Stimulated activated CD8-positive, alpha-beta memory T cell treated with anti-CD3 and anti-CD28 coated beads, Interleukin-15, amount 100 ng/mL, for 24 hours (primary cell): ENCODE results near the gene FGGY.
"Not testable (repeated sequence)": the region's sequence is repeated elsewhere in the genome, so short reads cannot be mapped to it uniquely, and the experiment has no call there.

ENCODE experiments used
- DNase-seq: peaks from one replicate; pipeline ENCODE4 v3.0.0-alpha.2; 2020; ENCODE audit warnings: low read depth

FGGY gene

DNA sequence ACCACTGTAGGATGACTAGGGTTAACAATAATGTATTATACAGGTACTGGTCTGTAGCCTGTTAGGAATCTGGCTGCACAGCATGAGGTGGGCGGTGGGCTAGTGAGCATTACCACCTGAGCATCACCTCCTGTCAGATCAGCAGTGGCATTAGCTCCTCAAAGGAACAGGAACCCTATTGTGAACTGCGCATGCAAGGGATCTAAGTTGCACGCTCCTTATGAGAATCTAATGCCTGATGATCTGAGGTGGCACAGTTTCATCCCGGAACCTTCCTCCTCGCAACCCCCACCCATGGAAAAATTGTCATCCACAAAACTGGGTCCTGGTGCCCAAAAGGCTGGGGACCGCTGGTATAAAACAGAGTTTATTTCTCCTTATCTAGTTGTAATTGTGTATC is 147.6 kb downstream of the FGGY start:
- no peak for DNase-seq

DNA sequence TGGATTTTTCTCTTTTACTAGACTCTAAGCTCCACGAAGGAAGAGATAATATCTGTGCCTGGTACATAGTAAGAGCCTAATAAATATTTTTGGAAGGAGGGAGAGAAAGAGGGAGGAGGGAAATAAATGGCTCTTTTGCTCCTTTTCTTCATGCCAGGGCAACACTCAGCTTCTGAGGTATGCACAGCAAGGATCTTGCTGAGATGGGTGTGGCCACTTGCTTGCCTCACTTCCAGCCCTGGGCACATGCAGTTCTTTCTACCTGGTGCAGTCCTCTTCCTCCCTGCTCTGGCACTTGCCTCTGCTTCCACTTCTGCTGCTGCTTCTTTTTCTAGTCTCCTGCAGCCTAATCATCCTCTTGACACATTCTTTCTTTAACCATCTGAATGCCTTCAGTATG is 148.1 kb downstream of the FGGY start:
- DNase-seq = no peak

DNA sequence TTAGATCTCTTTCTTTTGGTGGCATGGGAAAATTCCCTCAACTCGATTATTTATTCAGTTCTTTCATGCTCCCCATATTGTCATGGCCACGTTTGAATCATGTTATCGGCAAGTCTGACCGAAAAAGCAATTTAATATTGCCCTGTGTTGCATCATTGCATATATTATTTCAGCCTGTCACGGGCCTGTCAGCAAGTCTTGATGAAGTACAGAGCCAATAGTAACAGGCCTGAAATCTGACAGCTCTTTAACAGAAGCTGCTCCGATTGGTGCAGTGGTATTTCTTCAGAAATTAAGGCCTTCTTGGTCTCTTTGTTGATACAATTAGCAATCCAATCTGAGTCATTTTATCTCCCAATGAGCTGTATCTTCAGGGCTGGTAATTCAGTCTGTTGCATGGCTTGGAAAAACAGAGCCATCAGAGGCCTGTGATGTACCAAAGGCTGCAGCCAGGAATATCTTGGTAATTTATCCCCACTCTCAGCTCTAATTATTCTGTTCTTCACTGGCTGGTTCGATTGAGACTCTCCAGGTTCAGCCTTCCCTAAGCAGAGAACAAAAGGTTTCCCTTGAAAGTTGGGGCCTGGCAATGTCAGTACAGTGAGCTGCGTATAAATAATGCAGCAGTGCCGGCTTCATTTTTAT is 149.5 kb downstream of the FGGY start:
- DNase-seq = no peak

- DNase-seq = no peak
These were observed 155.1 kb downstream of the FGGY start for GRCh38 chr1:59452026-59452425.

DNA sequence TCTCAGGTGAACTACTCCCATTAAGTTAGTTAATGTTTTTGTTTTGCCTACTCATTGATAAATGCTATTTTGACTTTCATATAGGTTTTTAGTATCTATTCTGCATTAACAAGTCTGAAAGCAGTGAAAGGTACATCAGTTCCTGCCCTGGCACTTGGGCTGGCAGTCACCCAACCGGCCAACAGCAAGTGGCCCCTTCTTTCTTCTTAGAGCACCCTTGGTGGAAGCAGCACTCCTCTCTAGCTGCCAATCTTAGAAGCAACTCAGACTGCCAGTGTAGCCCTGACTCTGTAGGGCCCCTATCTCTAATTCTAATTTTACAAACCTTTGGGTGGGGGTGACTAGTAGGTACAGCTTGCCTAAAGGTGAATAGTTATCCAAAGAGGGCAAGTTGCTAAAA is 155.7 kb downstream of the FGGY start:
- DNase-seq = no peak

GRCh38 chr1:59453297-59453968 is 156.5 kb downstream of the FGGY start:
- DNase-seq = no peak

DNA sequence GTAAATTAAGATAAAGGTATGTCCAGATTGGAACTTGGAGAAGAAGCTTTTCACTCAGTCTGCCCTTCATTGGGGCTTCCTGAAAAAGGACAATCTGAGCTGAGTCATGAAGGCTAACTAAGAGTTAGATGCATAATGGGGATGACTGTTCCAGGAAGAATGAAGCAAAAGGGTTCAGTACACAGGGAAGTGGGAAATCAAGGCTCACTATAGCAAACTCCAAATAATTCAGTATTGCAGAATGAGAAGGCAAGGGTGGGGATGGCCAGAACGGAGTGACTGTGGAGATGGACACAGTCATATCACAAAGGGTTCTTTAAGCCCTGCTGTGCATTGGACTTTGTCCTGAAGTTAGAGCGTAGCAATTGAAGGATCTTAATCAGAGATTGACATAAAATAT is 158.3 kb downstream of the FGGY start:
- no peak for DNase-seq

DNA sequence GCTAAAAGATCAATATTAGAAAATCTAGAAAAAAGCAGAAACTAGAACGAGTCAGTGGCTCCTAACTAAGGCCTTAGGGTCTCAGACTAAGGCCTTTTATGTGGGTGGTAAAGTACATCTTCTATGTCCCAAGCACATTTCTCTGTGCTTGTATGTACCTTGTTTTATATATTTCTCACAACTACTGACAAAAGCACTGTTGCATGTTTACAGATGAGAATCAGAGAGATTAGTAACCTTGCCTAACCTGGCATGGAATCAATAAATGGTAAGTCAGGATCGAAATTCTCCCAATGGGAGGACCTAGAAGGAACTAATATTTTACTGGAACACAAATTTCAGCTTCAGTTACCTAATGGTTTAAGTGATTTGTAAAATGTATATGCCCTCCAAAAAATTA is 160.9 kb downstream of the FGGY start:
- DNase-seq = no peak

GRCh38 chr1:59458884-59459283 is 162.0 kb downstream of the FGGY start:
- no peak for DNase-seq

- DNase-seq = not testable (repeated sequence)
These were observed 166.0 kb downstream of the FGGY start for GRCh38 chr1:59462942-59463341.

- not testable (repeated sequence) for DNase-seq
These were observed 168.6 kb downstream of the FGGY start for GRCh38 chr1:59465478-59465877.

DNA sequence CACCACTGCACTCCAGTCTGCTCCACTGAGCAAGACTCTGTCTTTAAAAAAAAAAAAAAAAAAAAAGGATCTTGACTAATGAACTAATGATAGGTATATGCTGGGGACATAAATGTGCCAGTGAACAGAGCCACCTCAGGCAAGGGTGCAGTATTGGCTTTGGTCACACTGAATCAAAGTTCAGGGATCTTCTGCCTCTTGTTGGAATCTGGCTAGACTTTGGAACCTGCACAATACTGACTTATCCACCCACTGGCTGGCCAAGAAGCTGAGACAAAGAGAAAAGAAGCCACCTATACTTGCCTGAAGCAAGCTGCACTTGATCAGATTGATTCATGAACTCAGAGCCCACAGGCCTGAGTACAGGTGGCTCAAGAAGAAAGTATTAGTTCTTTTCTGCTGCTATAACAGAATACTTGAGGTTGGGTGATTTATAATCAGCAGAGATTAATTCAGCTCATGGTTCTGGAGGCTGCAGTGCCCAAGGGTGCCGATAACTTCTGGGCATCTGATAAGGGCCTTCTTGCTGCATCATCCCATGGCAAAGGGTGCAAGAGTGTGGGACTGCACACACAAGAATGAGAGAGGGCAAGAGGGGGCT is 172.0 kb downstream of the FGGY start:
- no peak for DNase-seq

GRCh38 chr1:59471991-59472570 is 175.2 kb downstream of the FGGY start:
- DNase-seq = not testable (repeated sequence)

DNA sequence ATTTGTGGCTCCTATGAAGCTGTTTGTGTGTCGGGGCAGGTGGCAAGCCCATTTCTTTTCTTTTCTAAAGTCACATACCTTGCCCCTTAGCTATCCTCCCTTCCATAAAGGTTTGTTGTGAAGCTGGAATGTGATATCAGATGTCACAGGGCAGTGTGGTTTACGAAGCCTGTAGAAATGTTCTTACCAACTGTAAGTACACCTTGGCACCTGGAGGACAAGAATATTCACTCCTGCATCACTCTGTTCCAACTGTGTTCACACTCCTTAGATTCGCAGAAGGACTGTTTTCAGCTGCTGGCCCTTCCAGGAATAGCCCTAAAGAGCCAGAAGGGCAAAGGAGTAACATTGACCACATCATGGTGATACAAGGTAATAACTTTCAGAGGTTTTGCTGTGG is 176.9 kb downstream of the FGGY start:
- DNase-seq = no peak

DNA sequence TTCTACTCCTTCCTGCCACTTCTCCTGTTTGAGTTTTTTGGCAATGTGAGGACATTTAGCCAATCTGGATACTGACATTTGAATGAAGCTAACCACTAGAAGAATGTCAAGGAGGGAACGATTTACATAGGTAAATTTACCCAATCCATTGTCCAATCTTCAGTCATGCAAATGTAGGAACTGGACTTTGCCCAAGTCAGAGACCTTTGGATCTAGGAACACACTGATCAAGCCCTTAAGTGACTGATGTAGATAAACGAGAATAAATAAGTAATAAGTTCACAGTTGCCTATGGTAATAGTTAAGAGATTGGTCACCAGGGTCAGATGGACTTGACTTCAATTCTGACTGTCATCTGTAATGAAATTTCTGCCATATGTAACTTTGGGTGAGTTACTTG is 177.6 kb downstream of the FGGY start:
- DNase-seq = no peak

- DNase-seq = no peak
These were observed 178.8 kb downstream of the FGGY start for GRCh38 chr1:59475737-59476136.

- no peak for DNase-seq
These were observed 180.4 kb downstream of the FGGY start for GRCh38 chr1:59477286-59477685.

- DNase-seq = no peak
These were observed 181.0 kb downstream of the FGGY start for GRCh38 chr1:59477867-59478266.

DNA sequence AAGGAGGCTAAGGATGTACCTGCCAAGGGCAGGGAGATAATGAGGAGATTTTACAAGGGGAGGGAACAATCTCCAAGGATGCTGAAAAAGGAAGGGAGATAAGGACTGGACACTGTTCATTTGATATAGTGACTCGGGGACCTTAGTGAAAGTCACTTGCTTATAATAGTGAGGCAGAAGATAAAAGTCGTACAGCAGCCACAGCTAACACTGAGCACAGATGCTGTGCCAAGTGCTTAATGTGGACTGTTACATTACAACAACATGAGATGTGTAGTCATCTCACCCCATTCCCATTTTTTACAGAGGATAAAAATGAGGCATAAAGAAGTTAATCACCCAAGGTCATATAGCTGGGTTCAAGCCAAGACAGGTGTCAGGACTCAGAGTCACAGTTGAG is 181.9 kb downstream of the FGGY start:
- no peak for DNase-seq

- no peak for DNase-seq
These were observed 183.4 kb downstream of the FGGY start for GRCh38 chr1:59480188-59480888.

DNA sequence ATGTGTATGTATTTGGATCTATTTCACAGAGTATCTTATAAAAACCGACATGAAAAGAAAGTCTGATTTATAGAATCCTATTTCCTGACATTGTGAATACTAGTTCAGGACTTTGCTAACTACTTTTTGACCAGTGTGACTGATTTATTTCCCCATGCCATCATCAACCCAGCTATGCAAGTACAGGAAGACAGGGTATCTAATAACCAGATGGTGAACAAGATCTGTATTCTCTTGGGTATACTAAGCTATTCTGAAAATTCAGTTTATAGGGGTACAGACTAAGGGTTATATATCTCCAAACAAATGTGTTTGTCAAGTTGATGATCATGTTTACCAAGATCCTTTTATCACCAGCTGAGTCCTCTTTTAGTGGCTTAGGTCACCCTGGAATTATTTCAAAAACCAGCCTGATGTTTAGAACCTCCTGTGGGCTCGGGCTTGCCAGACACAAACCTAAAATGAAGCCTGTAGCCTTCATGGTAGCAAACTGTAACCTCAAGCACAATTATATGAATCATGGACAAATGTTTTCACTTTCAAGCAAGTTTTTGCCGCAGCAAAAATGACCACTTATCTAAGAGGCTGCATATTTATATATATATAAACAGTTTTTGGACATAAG is 185.1 kb downstream of the FGGY start:
- DNase-seq = no peak

- DNase-seq = no peak
These were observed 186.1 kb downstream of the FGGY start for GRCh38 chr1:59482986-59483385.
